Jurkat, Clone E6-1 (cell line): ENCODE measurements around the gene RHNO1.

Experiments used
- DNase-seq: peaks from one replicate; pipeline ENCODE4 v3.0.0-alpha.2; 2011; ENCODE audit warnings: low read depth, low spot score
- H3K4me3 ChIP-seq: 2 replicates; pipeline ENCODE4 v1.5.1; 2011; ENCODE audit warnings: mild to moderate bottlenecking, low read length, control low read depth, moderate library complexity

Gene RHNO1

GRCh38 chr12:2893007-2893406 is 16.0 kb downstream of the RHNO1 start:
- no peak overlapping the region for H3K4me3 ChIP-seq
- DNase-seq, result no peak

- no peak overlapping the region for H3K4me3 ChIP-seq
- no peak for DNase-seq
Observed at GRCh38 chr12:2895051-2895451, 18.0 kb downstream of the RHNO1 start.

- DNase-seq, result no peak
- H3K4me3 ChIP-seq, result no peak overlapping the region
Observed at GRCh38 chr12:2895511-2895910, 18.5 kb downstream of the RHNO1 start.

- DNase-seq, result no peak
- no peak overlapping the region for H3K4me3 ChIP-seq
Observed at GRCh38 chr12:2897418-2897817, 20.4 kb downstream of the RHNO1 start.

GRCh38 chr12:2900642-2901041 is 23.6 kb downstream of the RHNO1 start:
- no peak overlapping the region for H3K4me3 ChIP-seq

DNA sequence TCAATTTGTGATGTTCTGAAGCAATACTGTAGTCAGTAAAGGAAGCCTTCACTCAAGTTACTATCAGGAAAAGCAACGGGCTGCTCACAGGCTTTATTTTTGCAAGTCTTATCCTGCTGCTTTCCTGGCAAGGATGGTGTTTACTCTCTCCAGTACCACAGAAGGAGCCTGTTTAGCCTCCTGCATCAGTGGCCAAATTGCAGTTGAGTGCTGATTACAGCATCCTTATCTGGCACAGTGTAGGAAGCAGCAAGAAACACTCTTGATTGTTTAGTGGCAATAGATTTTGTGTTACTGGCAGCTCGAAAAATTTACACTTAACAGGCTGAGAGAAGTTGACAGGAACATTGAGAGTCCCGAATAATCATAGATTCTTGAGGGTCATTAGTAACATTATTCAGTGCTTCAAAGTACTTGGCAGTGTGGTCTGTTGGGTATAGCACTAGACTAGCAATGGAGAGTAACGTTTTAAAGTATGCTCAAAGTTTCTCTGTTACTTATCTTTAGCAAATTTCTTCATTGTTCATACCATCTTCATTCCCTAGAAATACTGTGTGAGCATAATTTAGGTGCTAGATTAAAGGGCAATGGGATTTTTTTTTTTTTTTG is 25.4 kb downstream of the RHNO1 start:
- DNase-seq, result no peak
- no peak overlapping the region for H3K4me3 ChIP-seq

More at GRCh38 chr12:2900642-2901041, 23.6 kb downstream of the RHNO1 start:
- DNase-seq, result no peak

DNA sequence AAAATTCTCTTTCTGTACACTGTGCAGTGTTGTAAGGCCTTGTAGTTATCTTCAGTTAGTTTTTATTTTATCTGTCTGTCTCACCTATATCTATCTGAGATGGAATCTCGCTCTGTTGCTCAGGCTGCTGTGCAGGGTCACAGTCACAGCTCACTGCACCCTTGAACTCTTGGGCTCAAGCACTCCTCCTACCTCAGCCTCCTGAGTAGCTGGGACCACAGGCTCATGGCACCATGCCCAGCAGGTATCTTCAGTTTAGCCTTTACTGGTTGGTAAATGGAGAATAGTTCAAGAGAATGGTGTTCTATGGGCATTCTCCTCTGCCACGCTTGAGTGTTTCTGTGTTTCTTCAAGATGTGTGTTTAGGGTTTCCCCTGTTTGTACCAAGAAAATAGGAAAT is 27.2 kb downstream of the RHNO1 start:
- no peak overlapping the region for H3K4me3 ChIP-seq
- DNase-seq, result no peak

DNA sequence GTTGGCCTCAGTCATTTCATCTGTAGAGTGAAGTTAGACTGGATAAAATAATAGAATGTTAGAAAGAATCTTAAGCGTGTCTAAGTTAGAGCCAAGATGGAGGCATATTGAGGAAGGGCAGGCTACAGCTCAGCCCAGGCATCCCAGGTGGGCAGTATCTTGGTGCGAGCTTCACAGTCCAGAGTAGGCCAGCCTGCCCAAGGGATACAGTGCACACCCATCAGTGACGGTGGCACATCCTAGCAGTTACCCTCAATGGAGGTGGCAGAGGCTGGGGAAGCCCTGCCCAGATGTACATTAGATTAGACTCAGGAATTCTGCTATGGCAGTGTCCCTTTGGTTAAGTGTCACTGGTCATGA is 35.2 kb downstream of the RHNO1 start:
- DNase-seq, result no peak
- H3K4me3 ChIP-seq, result no peak overlapping the region

DNA sequence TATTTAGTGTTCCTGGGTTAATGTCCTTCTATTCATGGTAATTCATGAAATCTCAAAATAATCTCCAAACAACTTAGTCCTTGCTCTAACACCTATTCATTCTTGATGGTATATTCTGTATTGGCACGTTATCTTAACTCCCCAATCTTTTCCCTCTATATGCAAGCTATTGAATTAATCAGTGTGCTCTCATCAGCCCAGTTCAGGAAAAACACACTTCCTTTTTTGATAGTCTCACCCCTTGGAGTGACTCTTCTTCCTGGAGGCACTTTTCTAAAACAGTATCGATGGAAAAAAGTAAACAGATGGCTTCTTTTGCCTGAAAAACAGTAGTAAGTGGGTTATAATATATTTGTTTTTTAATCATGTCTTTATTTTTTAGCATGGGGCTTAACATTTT is 42.2 kb downstream of the RHNO1 start:
- no peak for DNase-seq
- no peak overlapping the region for H3K4me3 ChIP-seq

GRCh38 chr12:2922329-2922728 is 45.3 kb downstream of the RHNO1 start:
- H3K4me3 ChIP-seq, result no peak overlapping the region
- DNase-seq, result no peak

- no peak overlapping the region for H3K4me3 ChIP-seq
- DNase-seq, result no peak
Observed at GRCh38 chr12:2923057-2923456, 46.0 kb downstream of the RHNO1 start.

DNA sequence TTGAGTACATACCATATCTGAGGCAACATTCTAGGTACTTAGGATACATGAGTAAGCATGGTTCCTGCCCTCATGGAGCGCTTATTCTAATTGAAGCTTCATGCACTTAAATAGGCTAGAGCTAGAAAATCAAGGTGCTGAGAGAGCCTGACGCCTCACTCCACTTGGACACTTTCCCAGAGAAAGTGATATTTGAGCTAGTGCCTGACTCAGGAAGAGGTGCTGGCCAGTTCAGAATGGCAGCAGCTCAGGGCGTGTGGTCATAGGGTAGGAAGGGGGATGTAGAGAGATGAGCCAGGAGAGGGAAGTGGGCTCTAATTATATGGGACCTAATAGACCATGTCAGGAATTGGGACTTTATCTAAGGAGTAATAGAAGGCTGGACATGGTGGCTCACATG is 47.0 kb downstream of the RHNO1 start:
- no peak for DNase-seq

GRCh38 chr12:2925322-2925995 is 48.4 kb downstream of the RHNO1 start:
- no peak for DNase-seq
- no peak overlapping the region for H3K4me3 ChIP-seq

More for the DNA sequence above, 47.0 kb downstream of the RHNO1 start:
- no peak overlapping the region for H3K4me3 ChIP-seq

- no peak for DNase-seq
- H3K4me3 ChIP-seq, result no peak overlapping the region
Observed at GRCh38 chr12:2930865-2931264, 53.8 kb downstream of the RHNO1 start.

DNA sequence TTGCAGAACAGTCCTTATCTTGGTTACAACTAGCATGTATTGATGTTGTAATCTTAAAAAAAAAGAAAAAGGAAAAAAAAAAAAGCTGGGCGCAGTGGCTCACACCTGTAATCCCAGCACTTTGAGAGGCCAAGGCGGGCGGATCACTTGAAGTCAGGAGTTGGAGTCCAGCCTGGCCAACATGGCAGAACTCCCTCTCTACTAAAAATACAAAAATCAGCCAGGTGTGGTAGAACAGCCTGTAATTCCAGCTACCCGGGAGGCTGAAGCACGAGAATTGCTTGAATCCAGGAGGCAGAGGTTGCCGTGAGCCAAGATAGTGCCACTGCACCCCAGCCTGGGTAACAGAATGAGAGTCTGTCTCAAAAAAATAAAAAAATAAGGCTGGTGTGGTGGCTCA is 56.6 kb downstream of the RHNO1 start:
- no peak overlapping the region for H3K4me3 ChIP-seq
- DNase-seq, result no peak

DNA sequence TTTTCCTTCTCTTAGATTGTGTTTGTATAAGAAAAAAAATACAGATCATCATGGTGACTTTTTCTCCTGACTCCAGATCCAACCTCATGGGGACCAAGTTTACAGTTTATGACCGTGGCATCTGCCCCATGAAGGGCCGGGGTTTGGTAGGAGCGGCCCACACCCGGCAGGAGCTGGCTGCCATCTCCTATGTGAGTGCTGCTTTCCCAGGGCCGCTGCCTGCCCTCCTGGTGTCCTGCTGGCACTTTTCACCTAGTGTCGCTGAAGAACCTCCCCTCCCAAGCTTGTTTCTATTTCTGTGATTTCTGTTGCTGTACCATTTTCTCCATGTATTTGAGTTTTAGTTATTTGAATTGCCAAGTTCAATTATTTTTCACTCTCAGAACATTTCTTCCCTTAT is 57.3 kb downstream of the RHNO1 start:
- DNase-seq, result no peak
- no peak overlapping the region for H3K4me3 ChIP-seq

- no peak overlapping the region for H3K4me3 ChIP-seq
- no peak for DNase-seq
Observed at GRCh38 chr12:2936301-2936700, 59.3 kb downstream of the RHNO1 start.

GRCh38 chr12:2937500-2937899 is 60.5 kb downstream of the RHNO1 start:
- DNase-seq, result no peak
- no peak overlapping the region for H3K4me3 ChIP-seq
